Mammary epithelial cell (primary cell): ENCODE data around the gene SOBP.

Experiments
- CTCF ChIP-seq, 2 donors: IDR thresholded peaks in 1 of 2; conservative IDR thresholded peaks in 1 of 2; 2 replicates each; pipeline ENCODE4 v1.5.1; 2011 to 2012; ENCODE audit warnings: inconsistent platforms in 2 of 2, low read length in 2 of 2, mild to moderate bottlenecking in 2 of 2, control low read depth in 1 of 2, low read depth in 1 of 2; ENCODE audit not compliant: insufficient read depth in 1 of 2; ENCODE audit errors: extremely low read depth in 1 of 2
- EZH2 ChIP-seq: IDR thresholded peaks from 2 replicates; pipeline ENCODE4 v1.6.1; 2012; ENCODE audit warnings: low read length, inconsistent platforms, borderline replicate concordance

GRCh38 chr6:107538856-107539387 lies 49.0 kb downstream of the SOBP start:
- no peak for TF ChIP-seq EZH2
- no peak for TF ChIP-seq CTCF (conservative IDR thresholded peaks at IDR 0.05 in 1 of 2, IDR thresholded peaks at IDR 0.05 in 1 of 2; ENCODE audit: extremely low read depth in 1 of 2, insufficient read depth in 1 of 2, low read depth in 1 of 2, low read length in 2 of 2)
